ENCODE measurements around the gene TMEM247.
"Not testable (repeated sequence)": the region's sequence is repeated elsewhere in the genome, so short reads cannot be mapped to it uniquely, and the experiment has no call there.

GRCh38 chr2:46477462-46477861, 1.9 kb upstream of the TMEM247 start:
- TF ChIP-seq CTCF (IDR thresholded peaks at IDR 0.05; ENCODE audit: low read length); EZH2 (optimal IDR thresholded peaks at IDR 0.05; ENCODE audit: low read depth, low read length): not testable (repeated sequence)
